A673 (cell line): ENCODE measurements around the gene COL2A1. TPM values are rescaled to one million over a fixed set of nuclear protein-coding genes. Genes with fewer than 3 reads are reported as not detected.

ENCODE experiments used
- BruUV-seq: library from RNA; stranded (reverse); fragments of 400-500 nt; replicated peaks from 2 replicates; lab custom pipeline; 2021; lab: Mats Ljungman, UMichigan
- CTCF ChIA-PET: fragments of 300-600 bp; sonication (Branson Sonifier 250); formaldehyde crosslinking; loops from one replicate; lab custom pipeline; 2022; ENCODE audit warnings: antibody characterized with exemption; lab: Charles Lee
- POLR2A ChIA-PET: fragments of 300-600 bp; sonication (Branson Sonifier 250); formaldehyde crosslinking; loops from one replicate; lab custom pipeline; 2022; ENCODE audit warnings: antibody characterized with exemption; ENCODE audit not compliant: low non-redundant PET; lab: Charles Lee
- DNase-seq: peaks from one replicate; pipeline ENCODE4 v3.0.0-alpha.2; 2015; ENCODE audit warnings: low spot score
- H3K27ac ChIP-seq: fragments of 200-600 bp; sonication (generic); 2 replicates; pipeline ENCODE4 v1.5.1; 2016; ENCODE audit warnings: mixed run types, low read depth, mild to moderate bottlenecking, mixed read lengths, antibody characterized with exemption, low read length; ENCODE audit not compliant: poor library complexity, severe bottlenecking
- H3K27me3 ChIP-seq: fragments of 200-600 bp; sonication (generic); replicated peaks from 2 replicates; pipeline ENCODE4 v1.6.1; 2017; ENCODE audit warnings: mixed run types, low read depth, mild to moderate bottlenecking, mixed read lengths, antibody characterized with exemption, low read length; ENCODE audit not compliant: insufficient read depth, poor library complexity
- H3K36me3 ChIP-seq: fragments of 200-600 bp; sonication (generic); 2 replicates; pipeline ENCODE4 v1.6.1; 2016; ENCODE audit warnings: mixed run types, mild to moderate bottlenecking, mixed read lengths, antibody characterized with exemption, low read length; ENCODE audit not compliant: insufficient read depth, poor library complexity, severe bottlenecking
- H3K4me1 ChIP-seq: fragments of 200-600 bp; sonication (generic); 2 replicates; pipeline ENCODE4 v1.6.1; 2017; ENCODE audit warnings: mixed run types, mild to moderate bottlenecking, mixed read lengths, antibody characterized with exemption, low read length; ENCODE audit not compliant: insufficient read depth, poor library complexity, severe bottlenecking
- H3K4me3 ChIP-seq: fragments of 200-600 bp; sonication (generic); 2 replicates; pipeline ENCODE4 v1.5.1; 2016; ENCODE audit warnings: low read depth, mixed run types, mild to moderate bottlenecking, mixed read lengths, low read length; ENCODE audit not compliant: poor library complexity, severe bottlenecking
- H3K9me3 ChIP-seq: fragments of 200-600 bp; sonication (generic); 2 replicates; pipeline ENCODE4 v1.6.1; 2016; ENCODE audit warnings: mixed run types, low read depth, mild to moderate bottlenecking, mixed read lengths, antibody characterized with exemption, low read length; ENCODE audit not compliant: poor library complexity, severe bottlenecking
- EZH2 ChIP-seq: fragments of 200-600 bp; sonication (generic); IDR thresholded peaks from 2 replicates; pipeline ENCODE4 v1.6.1; 2017; ENCODE audit warnings: borderline replicate concordance, low read depth, mild to moderate bottlenecking, mixed read lengths, antibody characterized with exemption, low read length; ENCODE audit not compliant: poor library complexity, severe bottlenecking
- intact Hi-C: fragments of 100-400 bp; cut with micrococcal nuclease; formaldehyde crosslinking; loops from one replicate; pipeline ENCODE4 v1.10.0; 2022; ENCODE audit not compliant: unreplicated experiment
- total RNA-seq: library from RNA; stranded (reverse); gene quantifications from 2 replicates; pipeline ENCODE4 v1.2.3, GENCODE V29; 2021
- TF ChIP-seq, protein P1 (sequence below): fragments of 300-800, 200-600 bp; sonication (generic); conservative IDR thresholded peaks from 2 replicates; pipeline ENCODE4 v1.5.1; 2017; ENCODE audit warnings: low read depth, mild to moderate bottlenecking, antibody characterized with exemption, low read length, moderate library complexity, mixed read lengths

Gene COL2A1
- total RNA-seq, 1 experiment from 2014 or later, result 1.3 TPM

DNA sequence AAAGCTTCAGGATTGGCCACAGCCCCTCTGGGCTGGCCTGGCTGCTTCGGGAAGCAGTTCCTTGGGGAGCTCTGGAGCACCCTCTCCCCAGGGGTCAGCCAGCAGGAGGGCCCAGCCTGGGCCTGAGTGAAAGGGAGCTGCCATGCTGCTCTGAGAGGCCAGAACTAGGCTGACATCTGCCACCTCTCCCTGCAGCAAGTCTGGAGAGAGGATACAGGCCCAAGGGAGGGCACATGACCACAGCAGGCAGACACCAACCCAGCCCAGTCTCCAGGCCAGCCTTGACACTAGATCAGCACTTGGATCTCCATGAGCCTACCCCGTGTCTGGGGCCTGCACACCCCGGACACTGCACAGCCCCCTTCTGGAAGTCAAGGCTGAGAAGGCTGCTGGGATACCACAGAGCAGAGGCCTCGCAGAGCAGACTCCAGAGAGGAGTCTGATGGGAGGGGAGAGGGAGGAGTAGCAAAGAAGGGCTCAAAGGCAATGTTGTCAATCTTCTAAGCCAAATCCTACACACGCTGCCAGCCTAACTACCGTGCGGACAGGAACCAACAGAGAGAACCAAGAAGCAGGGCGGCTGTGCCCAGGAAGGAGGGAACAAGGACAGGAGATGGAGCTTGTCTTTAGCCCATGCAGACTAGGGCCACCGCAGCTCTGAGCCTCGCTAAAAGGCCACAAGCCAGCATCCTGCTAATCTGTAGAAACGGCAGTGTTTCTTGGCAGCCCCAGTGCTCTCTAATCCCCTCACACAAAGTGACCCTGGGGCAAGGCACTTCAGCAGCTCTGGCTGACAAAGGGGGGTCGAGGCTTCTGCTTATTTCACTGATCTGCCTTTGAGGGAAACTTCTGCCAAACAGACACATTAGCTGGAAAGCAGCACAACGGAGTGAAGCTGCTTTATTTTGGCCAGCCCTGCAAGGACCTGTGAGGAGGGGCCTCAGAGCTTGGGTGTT, 12.9 kb downstream of the COL2A1 start:
- TF ChIP-seq, protein P1, sequence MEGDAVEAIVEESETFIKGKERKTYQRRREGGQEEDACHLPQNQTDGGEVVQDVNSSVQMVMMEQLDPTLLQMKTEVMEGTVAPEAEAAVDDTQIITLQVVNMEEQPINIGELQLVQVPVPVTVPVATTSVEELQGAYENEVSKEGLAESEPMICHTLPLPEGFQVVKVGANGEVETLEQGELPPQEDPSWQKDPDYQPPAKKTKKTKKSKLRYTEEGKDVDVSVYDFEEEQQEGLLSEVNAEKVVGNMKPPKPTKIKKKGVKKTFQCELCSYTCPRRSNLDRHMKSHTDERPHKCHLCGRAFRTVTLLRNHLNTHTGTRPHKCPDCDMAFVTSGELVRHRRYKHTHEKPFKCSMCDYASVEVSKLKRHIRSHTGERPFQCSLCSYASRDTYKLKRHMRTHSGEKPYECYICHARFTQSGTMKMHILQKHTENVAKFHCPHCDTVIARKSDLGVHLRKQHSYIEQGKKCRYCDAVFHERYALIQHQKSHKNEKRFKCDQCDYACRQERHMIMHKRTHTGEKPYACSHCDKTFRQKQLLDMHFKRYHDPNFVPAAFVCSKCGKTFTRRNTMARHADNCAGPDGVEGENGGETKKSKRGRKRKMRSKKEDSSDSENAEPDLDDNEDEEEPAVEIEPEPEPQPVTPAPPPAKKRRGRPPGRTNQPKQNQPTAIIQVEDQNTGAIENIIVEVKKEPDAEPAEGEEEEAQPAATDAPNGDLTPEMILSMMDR, result no peak
- no peak for TF ChIP-seq EZH2
- no TSS peak for BruUV-seq
- Histone ChIP-seq H3K27ac (no peak overlapping the region), H3K36me3 (no peaks in the 10 kb centered on the region), H3K27me3 (peaks cover 3% of the 10 kb centered on the region), H3K4me1 (no peaks in the 10 kb centered on the region), H3K4me3 (no peak overlapping the region), H3K9me3 (no peaks in the 10 kb centered on the region)
- intact Hi-C loops, result no loop called here
- POLR2A ChIA-PET, result no interaction called here
- CTCF ChIA-PET, result interaction anchor here (0.6 kb wide), 1 partner anchor 678 kb away, joined by 4 read pairs; no protein-coding TSS in a partner anchor
- no peak for DNase-seq

GRCh38 chr12:47990351-47991105, 13.7 kb downstream of the COL2A1 start:
- no peak overlapping the region for H3K4me3 ChIP-seq
- intact Hi-C loops, result no loop called here
- BruUV-seq, result no TSS peak
- H3K36me3 ChIP-seq, result no peaks in the 10 kb centered on the region
- no peaks in the 10 kb centered on the region for H3K9me3 ChIP-seq
- no peaks in the 10 kb centered on the region for H3K4me1 ChIP-seq
- TF ChIP-seq, protein P1, result no peak
- no peak for TF ChIP-seq EZH2
- no peak overlapping the region for H3K27ac ChIP-seq
- no peak for DNase-seq
- POLR2A ChIA-PET, result no interaction called here
- H3K27me3 ChIP-seq, result no peaks in the 10 kb centered on the region
- CTCF ChIA-PET, result no interaction called here

DNA sequence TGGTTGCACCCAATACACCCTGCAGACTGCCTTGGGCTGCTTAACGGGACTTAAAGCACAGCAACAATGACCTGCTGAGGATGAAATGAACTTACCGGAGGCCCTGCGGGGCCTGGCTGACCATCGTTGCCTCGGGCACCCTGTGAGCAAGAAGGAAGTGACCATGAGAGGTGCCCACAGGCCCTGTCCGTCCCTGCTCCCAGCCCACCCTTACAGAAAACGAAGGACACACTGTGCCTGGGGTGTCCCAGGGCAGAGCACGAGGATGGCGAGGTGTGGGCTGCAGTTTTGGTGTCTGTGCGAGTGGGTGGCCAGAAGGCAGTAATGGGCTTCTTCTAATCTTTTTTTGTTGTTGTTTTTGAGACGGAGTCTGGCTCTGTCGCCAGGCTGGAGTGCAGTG, 14.6 kb downstream of the COL2A1 start:
- ChIA-PET POLR2A (no interaction called here), CTCF (no interaction called here)
- H3K4me1 ChIP-seq, result no peaks in the 10 kb centered on the region
- no peaks in the 10 kb centered on the region for H3K36me3 ChIP-seq
- H3K4me3 ChIP-seq, result no peak overlapping the region
- H3K27ac ChIP-seq, result no peak overlapping the region
- no peaks in the 10 kb centered on the region for H3K9me3 ChIP-seq
- H3K27me3 ChIP-seq, result no peaks in the 10 kb centered on the region
- DNase-seq, result no peak
- TF ChIP-seq, protein P1, result no peak
- TF ChIP-seq EZH2, result no peak
- BruUV-seq, result no TSS peak
- intact Hi-C loops, result no loop called here
